ENCODE measurements around the gene ARRDC5. TPM values are rescaled to one million over a fixed set of nuclear protein-coding genes. Genes with fewer than 3 reads are reported as not detected.
A peak's percentile ranks its signal among the peaks of the same experiment; 100 is the strongest.
"Not testable (repeated sequence)": the region's sequence is repeated elsewhere in the genome, so short reads cannot be mapped to it uniquely, and the experiment has no call there.

The ARRDC5 gene
- total and polyA plus RNA-seq, 4 donors: 0.39 to 0.64 (median 0.53) TPM

GRCh38 chr19:4861147-4861546 is 41.5 kb downstream of the ARRDC5 start:
- H3K36me3 ChIP-seq (ENCODE audit: control insufficient read depth in 4 of 4, insufficient read depth in 4 of 4, low read length in 4 of 4): peaks cover 10 to 26% (median 12%) of the 10 kb centered on the region in 4 donors
- TF ChIP-seq CTCF (IDR thresholded peaks at IDR 0.05; ENCODE audit: control extremely low read depth, extremely low read depth): no peak
- no peaks in the 10 kb centered on the region for H3K27me3 ChIP-seq (ENCODE audit: control insufficient read depth in 3 of 3, insufficient read depth in 3 of 3, low read length in 2 of 3)
- H3K4me3 ChIP-seq: no peak overlapping the region
- H3K9ac ChIP-seq (ENCODE audit: insufficient read depth in 1 of 2, low read length in 2 of 2): no peak overlapping the region
- no peaks in the 10 kb centered on the region for H3K9me3 ChIP-seq (ENCODE audit: control insufficient read depth in 4 of 4, insufficient read depth in 3 of 4, low read length in 3 of 4)
- no peak overlapping the region for H3K27ac ChIP-seq (ENCODE audit: low read depth in 1 of 2, low read length in 1 of 2)
- peak in 1 of 3 donors; percentile 6 for DNase-seq
- ATAC-seq (ENCODE audit: insufficient read depth, low FRiP score): no peak
- 71 to 75% methylated on average over 10 of the region's 10 CpGs for WGBS, 2 donors
- peaks cover 0 to under 1% (median 0%) of the 10 kb centered on the region in 5 donors for H3K4me1 ChIP-seq (ENCODE audit: control insufficient read depth in 5 of 5, insufficient read depth in 5 of 5, low read length in 5 of 5)

DNA sequence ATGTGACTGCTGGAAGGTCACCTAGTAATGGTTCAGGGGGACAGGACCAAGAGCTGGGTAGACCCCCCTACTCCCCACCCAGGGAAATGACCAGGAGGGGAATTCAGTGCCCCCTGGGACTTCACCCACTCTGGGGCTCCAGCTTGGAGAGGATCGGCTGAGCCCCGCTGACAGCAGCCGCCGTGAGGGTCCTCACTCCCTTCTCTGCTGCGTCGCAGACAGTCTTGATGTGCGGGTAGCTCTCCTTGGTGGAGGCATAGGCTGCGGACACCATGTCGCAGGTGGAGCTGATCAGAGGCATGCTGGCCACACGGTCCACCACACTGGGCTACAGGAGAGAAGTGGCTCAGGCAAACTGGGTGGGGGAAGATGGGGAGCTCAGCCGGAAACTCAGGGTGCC is 43.0 kb downstream of the ARRDC5 start:
- Histone ChIP-seq H3K9me3 (ENCODE audit: control insufficient read depth in 4 of 4, insufficient read depth in 3 of 4, low read length in 3 of 4) (no peaks in the 10 kb centered on the region), H3K27me3 (ENCODE audit: control insufficient read depth in 3 of 3, insufficient read depth in 3 of 3, low read length in 2 of 3) (no peaks in the 10 kb centered on the region), H3K9ac (ENCODE audit: insufficient read depth in 1 of 2, low read length in 2 of 2) (no peak overlapping the region), H3K36me3 (ENCODE audit: control insufficient read depth in 4 of 4, insufficient read depth in 4 of 4, low read length in 4 of 4) (peaks cover 10 to 32% (median 12%) of the 10 kb centered on the region in 4 donors), H3K27ac (ENCODE audit: low read depth in 1 of 2, low read length in 1 of 2) (no peak overlapping the region), H3K4me3 (no peak overlapping the region), H3K4me1 (ENCODE audit: control insufficient read depth in 5 of 5, insufficient read depth in 5 of 5, low read length in 5 of 5) (no peaks in the 10 kb centered on the region)
- TF ChIP-seq CTCF (IDR thresholded peaks at IDR 0.05; ENCODE audit: control extremely low read depth, extremely low read depth): no peak
- ATAC-seq (ENCODE audit: insufficient read depth, low FRiP score): no peak
- DNase-seq: no peak
- 83 to 93% methylated on average over 11 of the region's 11 CpGs for WGBS, 2 donors

DNA sequence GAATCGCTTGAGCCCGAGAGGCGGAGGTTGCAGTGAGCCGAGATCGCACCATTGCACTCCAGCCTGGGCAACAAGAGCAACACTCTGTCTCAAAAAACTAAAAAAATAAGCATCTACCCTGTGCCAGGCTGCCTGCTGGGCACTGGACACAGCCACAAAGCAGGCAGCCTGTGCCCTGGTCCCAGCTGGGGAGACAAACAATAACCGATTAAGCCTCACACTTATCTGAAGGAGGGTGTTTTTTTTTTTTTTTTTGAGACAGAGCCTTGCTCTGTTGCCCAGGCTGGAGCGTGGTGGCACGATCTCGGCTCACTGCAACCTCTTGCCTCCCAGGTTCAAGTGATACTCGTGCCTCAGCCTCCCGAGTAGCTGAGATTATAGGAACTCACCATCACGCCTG is 46.2 kb downstream of the ARRDC5 start:
- not testable (repeated sequence) for DNase-seq; H3K27ac ChIP-seq (ENCODE audit: low read depth in 1 of 2, low read length in 1 of 2); H3K27me3 ChIP-seq (ENCODE audit: control insufficient read depth in 3 of 3, insufficient read depth in 3 of 3, low read length in 2 of 3); H3K9me3 ChIP-seq (ENCODE audit: control insufficient read depth in 4 of 4, insufficient read depth in 3 of 4, low read length in 3 of 4); H3K4me3 ChIP-seq; H3K9ac ChIP-seq (ENCODE audit: insufficient read depth in 1 of 2, low read length in 2 of 2); H3K4me1 ChIP-seq (ENCODE audit: control insufficient read depth in 5 of 5, insufficient read depth in 5 of 5, low read length in 5 of 5); ATAC-seq (ENCODE audit: insufficient read depth, low FRiP score)
- H3K36me3 ChIP-seq (ENCODE audit: control insufficient read depth in 4 of 4, insufficient read depth in 4 of 4, low read length in 4 of 4): peaks cover 10 to 37% (median 13%) of the 10 kb centered on the region in 4 donors
- 93 to 94% methylated on average over 12 of the region's 12 CpGs for whole genome bisulfite sequencing, 2 donors

DNA sequence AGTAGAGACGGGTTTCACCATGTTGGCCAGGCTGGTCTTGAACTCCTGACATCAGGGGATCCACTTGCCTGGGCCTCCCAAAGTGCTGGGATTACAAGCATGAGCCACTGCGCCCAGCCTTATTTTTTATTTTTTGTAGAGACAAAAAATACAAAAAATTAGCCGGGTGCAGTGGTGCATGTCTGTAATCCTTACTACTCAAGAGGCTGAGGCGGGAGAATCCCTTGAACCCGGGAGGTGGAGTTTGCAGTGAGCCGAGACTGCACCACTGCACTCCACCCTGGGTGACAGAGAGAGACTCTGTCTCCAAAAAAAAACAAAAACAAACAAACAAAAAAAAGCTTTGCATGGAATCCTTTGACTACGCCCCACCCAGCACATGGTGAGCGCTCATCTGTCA is 49.2 kb downstream of the ARRDC5 start:
- not testable (repeated sequence) for ATAC-seq (ENCODE audit: insufficient read depth, low FRiP score); H3K27me3 ChIP-seq (ENCODE audit: control insufficient read depth in 3 of 3, insufficient read depth in 3 of 3, low read length in 2 of 3); H3K4me3 ChIP-seq; H3K9me3 ChIP-seq (ENCODE audit: control insufficient read depth in 4 of 4, insufficient read depth in 3 of 4, low read length in 3 of 4); H3K4me1 ChIP-seq (ENCODE audit: control insufficient read depth in 5 of 5, insufficient read depth in 5 of 5, low read length in 5 of 5); H3K27ac ChIP-seq (ENCODE audit: low read depth in 1 of 2, low read length in 1 of 2); H3K9ac ChIP-seq (ENCODE audit: insufficient read depth in 1 of 2, low read length in 2 of 2); DNase-seq
- peaks cover 5 to 25% (median 10%) of the 10 kb centered on the region in 4 donors for H3K36me3 ChIP-seq (ENCODE audit: control insufficient read depth in 4 of 4, insufficient read depth in 4 of 4, low read length in 4 of 4)
- WGBS, 2 donors: 90% methylated on average over 8 of the region's 8 CpGs
